ENCODE data around the gene KIAA0753.

DNA sequence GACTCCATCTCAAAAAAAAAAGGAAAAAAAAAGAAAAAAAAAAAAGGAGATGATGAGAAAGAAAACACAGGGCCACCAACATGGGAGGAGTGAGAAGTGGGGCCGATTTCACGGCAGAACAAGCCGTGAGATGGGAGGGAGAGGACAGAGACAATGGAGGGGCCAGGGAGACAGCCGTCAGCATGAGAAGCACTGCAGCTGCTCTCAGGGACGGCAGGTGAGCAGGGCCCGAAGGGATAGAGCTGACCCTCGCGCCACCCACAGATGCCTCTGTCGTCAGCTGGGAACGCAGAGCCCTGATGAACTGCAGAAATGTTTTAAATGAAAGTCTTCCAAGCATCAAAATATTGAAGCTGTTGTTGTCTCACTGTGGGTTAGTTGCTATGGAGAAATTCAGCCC lies 104.5 kb downstream of the KIAA0753 start:
- TF ChIP-seq, protein P1, sequence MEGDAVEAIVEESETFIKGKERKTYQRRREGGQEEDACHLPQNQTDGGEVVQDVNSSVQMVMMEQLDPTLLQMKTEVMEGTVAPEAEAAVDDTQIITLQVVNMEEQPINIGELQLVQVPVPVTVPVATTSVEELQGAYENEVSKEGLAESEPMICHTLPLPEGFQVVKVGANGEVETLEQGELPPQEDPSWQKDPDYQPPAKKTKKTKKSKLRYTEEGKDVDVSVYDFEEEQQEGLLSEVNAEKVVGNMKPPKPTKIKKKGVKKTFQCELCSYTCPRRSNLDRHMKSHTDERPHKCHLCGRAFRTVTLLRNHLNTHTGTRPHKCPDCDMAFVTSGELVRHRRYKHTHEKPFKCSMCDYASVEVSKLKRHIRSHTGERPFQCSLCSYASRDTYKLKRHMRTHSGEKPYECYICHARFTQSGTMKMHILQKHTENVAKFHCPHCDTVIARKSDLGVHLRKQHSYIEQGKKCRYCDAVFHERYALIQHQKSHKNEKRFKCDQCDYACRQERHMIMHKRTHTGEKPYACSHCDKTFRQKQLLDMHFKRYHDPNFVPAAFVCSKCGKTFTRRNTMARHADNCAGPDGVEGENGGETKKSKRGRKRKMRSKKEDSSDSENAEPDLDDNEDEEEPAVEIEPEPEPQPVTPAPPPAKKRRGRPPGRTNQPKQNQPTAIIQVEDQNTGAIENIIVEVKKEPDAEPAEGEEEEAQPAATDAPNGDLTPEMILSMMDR (IDR thresholded peaks at IDR 0.05; ENCODE audit: low read depth, low read length) = no peak
- no peak for TF ChIP-seq EZH2phosphoT487 (IDR thresholded peaks at IDR 0.05; ENCODE audit: low read depth)
